Activated naive CD4-positive, alpha-beta T cell treated with Interleukin-2 at 50 U/mL for 16 hours (primary cell): ENCODE data around the gene CCNB2.

Experiments used
- DNase-seq: peaks from one replicate; pipeline ENCODE4 v3.0.0-alpha.2; 2020

CCNB2 gene

DNA sequence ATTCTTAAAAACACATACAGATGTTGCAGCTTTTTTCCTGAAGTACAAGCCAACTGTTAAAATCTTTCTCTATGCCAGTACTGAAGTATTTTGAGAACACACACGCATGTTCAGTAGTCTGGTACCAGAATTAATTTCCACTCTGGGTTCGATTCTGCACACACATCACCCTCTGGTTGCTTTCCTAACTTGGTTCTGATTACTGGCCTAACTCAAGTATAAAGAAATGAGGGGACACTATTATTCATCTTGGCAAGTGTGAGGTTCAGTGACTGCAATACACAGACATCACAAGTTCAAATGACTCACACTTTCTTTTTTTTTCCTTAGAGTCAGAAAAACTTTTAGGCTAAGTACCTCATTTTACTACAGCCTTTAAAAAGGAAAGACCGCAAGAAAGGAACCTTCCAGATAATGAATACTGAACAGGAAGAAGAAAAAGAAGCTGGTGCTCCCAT is 64.3 kb downstream of the CCNB2 start:
- DNase-seq = no peak

DNA sequence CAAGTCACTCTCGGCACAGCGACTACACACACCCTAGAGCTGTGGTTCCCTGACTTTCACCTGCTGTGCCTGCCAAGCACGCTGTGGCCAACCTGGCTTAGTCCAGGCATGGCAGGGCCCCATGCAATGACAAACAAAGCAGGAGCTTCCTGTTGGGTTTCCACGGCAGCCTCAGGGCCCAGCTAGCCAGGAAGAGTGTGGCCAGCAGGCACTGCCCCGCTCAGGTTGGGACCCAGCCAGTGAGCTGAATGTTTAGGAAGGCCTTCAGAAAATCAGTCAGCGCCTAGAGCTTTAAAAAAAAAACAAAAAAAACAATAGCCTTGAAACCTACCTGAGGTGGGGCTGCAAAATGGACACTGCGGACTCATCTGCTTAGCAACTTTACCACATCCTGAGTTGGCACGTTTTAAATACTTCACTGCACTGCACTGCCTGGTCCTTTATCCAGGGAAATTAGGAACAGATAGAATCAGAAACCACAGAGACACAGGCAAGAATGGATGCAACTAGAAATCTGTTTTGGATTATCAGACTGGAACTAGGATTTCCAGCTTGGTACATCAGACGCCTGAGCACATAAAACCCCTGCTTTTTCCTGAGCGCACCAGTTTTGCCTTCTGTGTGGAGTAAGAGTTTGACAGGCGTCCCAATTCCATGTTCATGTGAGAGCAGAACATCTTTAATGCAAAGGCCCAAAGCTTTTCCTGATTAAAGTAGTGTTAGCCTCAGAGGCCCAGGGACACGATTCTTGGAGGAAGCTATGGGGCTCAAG is 65.5 kb downstream of the CCNB2 start:
- no peak for DNase-seq

DNA sequence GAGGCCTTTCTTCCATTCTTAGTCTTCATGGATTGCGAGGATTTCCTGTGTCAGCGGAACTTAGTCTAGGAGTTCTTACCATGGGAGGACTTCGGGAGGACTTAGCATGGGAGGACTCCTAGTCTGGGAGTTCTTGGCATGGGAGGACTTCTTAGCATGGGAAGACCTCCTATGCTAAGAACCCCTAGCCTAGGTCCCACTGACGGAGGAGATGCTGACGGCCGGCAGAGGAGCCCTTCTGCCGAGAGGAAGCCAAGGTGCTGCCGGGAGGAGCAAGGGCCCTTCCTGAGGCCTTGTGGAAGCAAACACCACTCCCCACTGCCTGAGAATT is 66.1 kb downstream of the CCNB2 start:
- no peak for DNase-seq

- no peak for DNase-seq
Observed at GRCh38 chr15:59172289-59172901, 67.4 kb downstream of the CCNB2 start.

GRCh38 chr15:59173194-59173593 is 68.2 kb downstream of the CCNB2 start:
- no peak for DNase-seq

- DNase-seq = no peak
Observed at GRCh38 chr15:59174151-59174834, 69.3 kb downstream of the CCNB2 start.
